GM18511 (cell line): ENCODE measurements around the gene DENND6A.
"Not testable (repeated sequence)": the region's sequence is repeated elsewhere in the genome, so short reads cannot be mapped to it uniquely, and the experiment has no call there.

Experiments
- ATAC-seq: cut with Tn5 transposase; IDR thresholded peaks from one replicate; pipeline ENCODE4 v1.9.1; 2021; ENCODE audit warnings: mild to moderate bottlenecking, moderate library complexity; ENCODE audit not compliant: unreplicated experiment

The DENND6A gene

DNA sequence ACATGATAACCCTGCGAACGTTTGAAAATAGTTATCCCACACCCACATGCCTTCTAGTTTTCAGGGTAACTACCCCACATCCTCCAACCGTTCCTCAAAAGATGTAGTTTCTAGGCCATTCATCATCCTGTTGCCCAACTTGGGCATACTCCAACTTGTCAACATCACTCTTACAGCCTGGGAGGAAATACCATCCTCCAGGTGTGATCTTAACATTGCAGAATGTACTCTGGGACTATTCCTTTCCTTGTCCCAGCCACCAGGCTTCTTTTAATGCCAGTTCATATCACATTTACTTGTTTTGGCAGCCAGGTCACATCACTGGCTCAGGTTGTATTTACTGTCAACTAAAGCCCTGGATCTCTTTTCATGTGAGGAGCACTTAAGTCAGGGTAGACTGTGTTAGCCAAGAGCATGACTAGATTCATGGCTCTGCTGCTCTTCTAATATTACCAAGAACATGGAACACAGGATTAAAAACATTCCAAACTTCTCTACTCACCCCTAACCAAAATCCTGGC lies 4.0 kb upstream of the DENND6A start:
- ATAC-seq, result no peak

DNA sequence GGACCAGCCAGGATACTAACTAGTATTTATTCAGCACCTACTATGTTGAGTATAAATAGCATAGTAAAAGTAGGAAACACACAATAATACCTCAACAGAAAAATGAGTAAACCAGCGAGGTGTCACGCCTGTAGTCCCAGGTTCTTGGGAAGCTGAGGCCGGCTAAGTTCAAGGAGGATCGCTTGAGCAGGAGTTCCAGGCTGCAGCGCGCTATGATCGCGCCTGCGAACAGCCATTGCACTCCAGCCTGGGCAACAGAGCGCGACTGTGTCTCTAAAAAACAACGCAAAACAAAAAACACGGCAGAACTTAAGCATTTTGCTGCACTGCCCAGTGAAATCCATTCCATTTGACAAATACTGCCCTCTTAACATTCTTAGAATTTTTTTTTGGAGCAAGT lies 1.3 kb upstream of the DENND6A start:
- ATAC-seq, result no peak

DNA sequence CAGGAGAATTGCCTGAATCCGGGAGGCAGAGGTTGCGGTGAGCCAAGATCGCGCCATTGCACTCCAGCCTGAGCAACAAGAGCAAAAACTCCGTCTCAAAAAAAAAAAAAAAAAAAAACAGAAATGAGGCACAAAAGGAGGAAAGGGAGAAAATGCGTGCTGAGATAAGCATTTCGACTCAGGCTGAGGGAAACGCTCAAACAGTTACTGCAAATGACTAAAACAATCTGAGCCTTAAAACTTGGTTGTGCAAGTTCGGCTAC lies 813 bp downstream of the DENND6A start:
- ATAC-seq, result not testable (repeated sequence)

DNA sequence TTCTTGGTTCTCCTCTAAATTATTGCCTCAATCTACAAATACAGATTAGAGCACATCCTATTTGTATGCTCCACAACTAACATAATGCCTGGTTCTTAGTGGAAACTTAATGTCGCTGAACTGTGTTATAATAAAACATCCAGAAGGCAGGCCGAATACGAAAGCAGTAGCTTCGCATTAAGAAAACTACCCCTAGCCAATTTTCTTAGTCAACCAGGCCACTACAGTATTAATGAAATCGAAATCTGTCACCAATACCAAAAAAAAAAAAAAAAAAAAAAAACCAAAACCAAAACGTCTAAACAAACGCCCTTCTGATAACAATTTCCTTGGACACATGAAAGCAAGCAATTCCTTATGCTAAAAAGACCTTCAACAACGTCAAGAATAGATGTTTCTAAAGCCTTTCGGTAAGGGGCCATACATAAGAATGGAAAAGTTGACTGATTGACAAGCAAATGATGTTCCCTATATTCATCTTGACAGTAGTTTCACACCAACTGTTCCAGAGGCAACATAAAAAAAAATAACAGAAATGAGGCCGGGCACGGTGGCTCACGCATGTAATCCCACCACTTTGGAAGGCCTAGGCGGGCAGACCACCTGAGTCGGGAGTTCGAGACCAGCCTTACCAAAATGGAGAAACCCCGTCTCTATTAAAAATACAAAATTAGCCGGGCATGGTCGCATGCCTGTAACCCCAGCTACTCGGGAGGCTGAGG lies 1.3 kb downstream of the DENND6A start:
- ATAC-seq, result no peak

DNA sequence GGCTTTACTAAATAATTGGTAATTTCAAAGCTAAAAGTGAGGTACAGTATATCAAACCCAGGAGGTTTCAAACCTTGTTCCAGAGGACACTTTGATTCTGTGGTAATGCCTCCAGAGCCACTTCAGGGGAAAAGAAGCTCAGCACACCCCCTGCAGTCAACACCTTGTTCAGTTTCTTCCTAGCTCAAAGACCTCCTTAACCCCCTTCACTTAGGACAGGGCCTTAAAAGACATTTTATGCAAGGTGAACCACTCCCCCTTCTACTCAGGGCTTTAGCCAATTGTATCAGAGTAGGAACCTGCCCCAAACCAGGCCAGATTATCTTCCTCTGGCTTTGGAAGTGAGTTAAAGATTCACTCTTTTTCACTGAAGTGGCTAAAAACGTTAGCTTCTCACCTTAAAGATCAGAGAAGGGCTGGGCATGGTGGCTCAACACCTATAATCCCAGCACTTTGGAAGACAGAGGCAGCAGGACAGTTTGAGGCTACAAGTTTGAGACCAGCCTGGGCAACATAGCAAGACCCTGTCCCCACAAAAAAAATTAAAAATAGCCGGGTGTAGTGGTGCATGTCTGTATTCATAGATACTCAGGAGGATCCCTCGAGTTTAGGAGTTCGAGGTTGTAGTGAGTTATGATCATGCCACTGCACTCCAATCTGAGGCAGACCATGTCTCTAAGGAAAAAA lies 3.4 kb downstream of the DENND6A start:
- no peak for ATAC-seq

DNA sequence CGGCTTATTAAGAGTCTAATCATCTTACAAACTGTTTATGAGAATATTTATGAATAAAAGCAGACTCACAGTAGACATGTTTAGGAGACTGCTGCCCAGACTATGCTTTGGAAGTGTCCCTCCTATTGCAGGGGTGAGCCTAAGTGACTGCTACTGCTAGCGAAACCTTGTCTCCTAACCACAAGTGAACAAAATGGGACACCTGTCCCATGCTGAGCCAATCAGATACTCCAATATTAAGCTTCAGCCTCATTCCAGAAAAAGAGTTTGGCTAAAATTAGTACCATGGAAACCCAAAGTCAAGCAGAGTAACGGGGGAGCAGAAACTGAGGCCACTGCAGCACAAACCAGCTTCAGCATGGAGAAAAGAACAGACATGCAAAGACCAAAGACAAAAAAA lies 4.6 kb downstream of the DENND6A start:
- ATAC-seq, result no peak

DNA sequence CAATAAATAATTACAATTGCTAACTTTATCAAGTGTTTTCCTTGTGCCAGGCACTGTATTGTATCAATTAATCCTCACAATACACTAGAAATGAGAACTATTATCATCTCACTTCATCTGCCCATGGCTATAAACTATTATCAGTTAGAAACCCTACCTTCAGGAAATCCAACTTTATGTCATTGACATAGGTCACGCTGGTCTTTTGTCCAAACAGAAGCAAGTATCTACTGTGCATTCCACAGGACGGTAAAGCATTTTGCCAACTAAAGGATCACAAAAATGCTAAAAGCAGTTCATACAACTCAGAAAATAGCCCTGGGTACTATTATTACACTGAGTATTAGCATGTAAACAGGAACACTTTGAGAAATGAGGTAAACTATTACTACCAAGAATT lies 9.6 kb downstream of the DENND6A start:
- no peak for ATAC-seq

DNA sequence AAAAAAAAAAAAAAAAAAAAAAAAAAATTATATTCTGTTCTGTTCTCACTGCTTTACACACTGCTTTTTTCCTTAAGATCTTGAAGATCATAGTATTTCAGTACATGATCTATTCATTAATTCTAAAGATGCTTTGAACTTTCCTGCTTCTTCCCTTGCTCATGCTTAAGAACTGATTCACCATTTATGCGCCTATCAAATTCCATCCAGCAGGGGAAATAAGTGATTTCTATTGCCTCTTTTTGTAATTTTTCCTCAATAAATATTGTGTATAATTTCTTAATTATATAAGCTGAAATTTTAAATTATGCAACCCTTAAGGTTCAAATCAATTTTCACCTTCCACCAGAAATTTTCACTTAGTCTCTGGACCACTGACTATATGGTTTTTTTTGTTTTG lies 10.6 kb downstream of the DENND6A start:
- no peak for ATAC-seq

DNA sequence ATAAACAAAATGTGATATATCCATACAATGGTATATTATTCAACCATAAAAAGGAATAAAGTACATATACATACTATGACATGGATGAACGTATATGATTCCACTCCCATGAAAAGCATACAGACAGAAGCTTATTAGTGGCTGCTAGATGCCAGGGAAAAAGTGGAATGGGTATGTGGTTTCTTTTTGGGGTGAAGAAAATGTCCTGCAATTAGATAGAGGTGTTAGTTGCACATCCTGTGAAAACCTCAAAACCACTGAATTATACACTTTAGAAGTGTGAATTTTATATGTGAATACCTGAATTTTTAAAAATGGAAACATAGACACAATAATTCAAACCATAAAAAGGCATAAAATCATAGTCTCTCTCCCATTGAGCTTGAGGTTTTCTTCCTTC lies 11.2 kb downstream of the DENND6A start:
- no peak for ATAC-seq

DNA sequence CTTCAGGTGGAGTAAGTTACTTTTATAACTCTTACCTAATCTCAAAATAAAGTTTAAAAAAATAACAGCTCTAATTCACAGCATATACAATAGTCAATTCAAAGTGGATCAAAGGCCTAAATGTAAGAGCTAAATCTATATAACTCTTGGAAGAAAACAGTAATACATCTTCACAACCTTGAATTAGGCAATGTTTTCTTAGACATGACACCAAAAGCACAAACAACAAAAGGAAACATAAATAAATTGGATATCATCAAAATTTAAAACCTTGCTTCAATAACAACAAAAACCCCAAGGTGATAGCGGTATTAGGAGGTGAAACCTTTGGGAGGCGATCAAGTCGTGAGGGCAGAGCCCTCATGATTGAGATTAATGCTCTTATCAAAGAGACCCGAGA lies 12.8 kb downstream of the DENND6A start:
- no peak for ATAC-seq

DNA sequence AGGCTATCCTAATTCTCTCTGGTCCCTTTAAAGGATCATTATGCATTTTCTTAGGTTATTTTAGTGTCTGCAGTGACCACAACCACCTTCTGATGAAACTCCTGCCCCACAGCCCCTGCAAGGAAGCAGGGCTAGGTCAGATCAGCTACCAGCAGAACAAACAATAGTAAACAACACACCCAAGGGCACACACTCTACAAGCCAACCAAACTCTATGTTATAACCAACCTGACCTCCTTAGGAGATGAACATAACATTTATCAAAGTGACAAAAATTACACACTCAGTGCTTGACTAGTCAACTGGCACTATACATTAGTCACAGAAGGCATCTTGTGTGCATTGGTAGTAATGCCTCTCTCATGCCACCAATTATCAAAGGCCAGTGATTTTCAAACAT lies 17.3 kb downstream of the DENND6A start:
- no peak for ATAC-seq

DNA sequence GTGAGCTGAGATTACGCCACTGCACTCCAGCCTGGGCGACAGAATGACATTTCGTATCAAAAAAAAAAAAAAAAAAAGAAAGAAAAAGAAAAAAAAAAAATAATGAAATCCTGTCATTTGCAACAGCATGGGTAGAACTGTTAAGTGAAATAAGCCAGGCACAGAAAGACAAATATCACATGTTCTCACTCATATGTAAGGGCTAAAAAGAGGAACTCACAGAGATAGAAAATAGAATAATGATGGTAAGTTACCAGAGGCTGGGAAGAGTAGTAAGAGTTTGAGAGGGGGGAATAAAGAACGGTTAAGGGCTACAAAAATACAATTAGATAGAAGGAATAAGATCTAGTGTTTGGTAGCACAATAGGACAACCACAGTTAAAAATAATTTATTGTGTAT lies 19.7 kb downstream of the DENND6A start:
- no peak for ATAC-seq

DNA sequence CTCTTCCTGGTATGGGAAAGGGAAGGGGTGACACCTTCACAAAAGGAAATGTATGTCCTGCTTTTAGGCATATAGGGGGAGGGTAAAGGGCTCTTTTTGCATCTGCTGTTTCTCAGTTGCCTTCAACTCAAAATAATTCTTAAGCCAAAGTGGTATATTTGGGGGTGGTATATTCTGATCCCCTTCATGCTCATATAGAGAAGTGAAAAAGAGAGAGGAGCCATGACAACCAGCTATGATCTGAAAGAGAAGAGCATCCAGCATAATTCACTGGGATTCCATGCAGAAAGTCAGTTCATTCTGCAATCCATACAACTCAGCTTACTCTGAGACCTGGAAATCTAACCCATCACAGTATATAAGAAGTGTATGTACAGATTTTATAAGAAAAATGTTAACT lies 22.3 kb downstream of the DENND6A start:
- ATAC-seq, result no peak

DNA sequence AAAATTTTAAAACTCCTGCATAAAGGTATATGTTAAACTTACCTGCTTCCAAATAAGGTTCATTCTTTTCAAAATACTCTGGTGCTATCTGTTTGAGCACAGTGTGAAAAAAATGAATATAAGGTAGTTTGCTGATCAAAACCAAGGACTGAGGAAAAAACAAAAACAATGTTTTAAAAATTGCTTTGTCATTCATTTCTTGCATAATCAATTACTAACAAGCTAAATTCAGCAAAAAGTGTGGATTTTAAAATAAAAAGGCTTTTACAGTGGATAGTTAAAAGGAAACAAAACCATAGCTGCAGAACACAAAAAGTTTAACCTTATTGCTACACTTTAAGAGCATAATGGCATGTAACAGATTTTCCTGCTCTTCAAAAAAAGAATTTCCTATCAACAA lies 31.5 kb downstream of the DENND6A start:
- no peak for ATAC-seq

DNA sequence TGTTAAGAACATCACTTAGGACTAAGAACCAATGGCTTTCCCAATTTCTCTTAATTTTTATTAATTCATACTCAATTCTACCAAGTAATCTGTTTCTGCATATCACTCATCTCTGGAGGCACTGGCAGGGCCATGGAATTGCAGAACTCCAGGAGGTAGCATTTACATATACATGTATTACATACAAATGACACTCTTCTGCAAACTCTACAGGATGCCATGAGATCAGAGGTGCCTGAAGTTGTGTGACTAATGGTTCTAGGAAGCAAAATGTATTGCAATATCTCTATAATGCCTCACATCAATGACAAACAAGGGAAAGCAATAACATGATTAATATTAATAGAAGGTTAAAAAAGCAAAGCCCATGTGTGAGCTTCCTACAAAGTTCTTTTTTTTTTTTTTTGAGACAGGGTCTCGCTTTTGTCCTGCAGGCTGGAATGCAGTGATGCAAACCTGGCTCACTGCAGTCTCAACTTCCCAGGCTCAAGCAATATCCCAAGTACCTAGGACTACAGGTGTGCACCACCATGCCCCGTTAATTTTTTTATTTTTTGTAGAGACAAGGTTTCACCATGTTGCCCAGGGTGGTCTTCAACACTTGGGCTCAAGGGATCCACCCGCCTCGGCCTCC lies 33.0 kb downstream of the DENND6A start:
- no peak for ATAC-seq

DNA sequence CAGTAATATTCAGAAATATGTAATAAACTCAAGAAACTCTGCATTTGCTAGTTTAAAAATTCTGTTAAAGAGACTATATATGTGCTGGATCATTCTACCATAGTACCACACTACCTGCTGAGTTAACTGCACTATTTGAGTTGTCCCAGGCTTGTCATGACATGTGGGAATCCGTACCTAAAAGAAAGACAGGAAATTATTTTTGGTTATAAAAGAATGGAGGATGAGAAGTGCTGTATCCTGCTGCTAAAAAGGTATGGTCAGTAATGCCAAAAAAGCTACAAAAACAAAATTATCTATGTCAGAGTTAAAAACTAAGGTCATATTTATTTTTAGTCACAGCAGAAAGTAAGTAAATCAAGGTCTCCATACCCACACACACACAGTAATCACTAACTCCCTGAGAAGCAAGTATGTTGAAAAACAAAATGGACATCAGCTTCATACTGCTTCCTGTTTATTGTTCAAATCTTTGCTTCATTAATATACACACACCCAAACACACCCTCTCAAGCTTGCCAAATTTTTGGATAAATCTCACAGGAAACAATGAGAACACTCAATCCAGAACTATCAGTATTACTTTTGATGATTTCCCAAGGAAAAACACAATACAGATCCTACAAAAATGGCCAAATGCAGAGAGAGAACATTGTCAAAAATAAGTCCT lies 33.7 kb downstream of the DENND6A start:
- ATAC-seq, result no peak

DNA sequence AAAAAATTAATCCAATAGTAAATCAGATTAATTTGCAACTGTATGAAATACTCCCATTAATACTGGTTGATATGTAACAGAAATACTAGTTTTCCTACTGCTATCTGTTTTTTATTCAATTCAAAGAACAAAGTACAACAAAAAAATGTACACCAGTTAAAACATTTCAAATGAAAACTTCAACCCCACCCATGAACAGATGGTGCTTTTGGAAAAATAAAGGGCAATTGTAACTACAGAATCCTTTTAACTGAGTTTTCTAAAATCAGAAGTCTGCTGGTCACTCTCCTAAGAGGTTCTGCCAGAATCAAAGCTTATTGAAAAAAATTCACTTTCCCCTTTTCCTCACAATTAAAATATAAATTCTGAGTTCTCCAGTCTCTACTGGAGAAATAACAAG lies 34.3 kb downstream of the DENND6A start:
- ATAC-seq, result no peak

DNA sequence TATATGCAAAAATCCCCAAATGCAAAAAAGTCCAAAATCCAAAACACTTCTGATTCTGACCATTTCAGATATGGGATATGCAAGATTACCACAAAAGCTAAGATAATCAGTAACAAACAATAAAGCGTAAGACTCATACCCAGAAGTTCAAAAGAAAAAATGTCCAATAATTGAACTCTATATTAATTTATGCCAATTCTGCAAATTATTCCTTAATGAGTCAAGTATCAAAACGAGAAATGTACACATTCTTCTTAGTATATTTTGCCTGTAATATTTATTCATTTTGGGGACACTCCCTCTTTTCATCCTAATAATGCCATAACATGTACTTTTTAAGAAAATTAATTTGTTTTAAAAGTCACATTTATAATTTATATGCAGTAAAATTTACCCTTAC lies 37.1 kb downstream of the DENND6A start:
- no peak for ATAC-seq

DNA sequence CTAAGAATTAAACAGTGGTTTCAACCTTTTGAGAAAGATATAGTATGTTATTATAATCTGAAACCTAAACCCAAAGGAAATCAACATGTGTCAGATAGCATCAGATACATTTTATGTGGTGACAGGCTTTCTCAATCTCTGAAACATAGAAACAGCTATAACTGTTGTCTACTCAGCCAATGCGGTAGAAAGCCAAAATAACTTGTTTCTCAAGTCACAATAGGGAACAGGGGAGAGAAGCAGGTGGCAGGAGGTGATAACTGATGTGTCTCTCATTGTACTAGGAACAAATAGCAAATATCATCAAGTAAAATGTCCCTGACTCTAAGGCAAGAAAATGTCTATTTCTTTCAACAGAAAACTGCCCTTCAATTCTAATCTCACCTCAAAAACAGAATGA lies 38.6 kb downstream of the DENND6A start:
- ATAC-seq, result no peak

DNA sequence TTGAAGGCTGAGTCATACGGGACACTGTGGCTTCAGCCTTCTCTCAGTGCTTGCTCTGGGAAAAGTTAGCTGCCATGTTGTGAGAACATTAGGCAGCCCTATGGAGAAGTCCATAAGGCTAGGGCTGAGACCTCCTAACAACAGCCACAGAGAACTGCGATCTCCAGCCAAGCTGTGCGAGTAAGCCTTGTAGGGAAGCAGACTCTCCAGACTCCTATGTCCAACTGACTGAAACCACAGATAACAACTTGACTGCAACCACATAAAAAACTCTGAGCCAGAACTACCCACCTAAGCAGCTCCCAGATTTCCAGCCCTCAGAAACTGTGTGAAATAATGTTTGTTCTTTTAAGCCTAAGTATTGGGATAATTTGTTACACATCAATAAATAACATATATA lies 40.7 kb downstream of the DENND6A start:
- no peak for ATAC-seq

DNA sequence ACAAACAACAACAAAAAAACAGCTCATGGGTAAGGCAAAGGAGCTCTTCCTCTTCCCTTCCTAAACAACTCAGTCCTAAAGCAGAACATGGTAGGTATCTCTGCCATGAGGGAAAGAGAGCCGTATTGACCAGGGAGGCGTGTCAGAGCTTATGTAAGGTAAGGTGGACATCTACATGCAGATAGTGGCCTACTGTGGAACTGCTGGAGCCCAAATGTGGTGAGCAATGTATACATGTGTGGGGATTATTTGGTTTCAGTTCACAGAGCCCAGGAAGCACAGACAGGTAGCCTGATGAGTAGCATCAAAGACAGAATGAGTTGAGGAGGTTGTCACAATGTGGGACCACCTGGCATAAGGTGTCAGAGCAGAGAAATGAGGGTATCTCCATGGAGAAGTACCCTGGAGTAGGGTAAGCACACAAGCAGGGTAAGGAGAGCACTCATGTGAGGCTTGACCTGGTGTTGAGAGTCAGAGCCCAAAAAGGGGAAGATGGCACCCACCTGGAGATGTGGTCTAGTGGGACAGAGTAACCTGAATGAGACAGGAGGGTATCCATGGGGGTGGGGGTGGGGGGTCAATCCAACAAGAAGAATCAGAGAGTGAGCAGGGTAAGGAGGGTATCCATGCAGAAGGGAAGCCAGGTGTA lies 45.5 kb downstream of the DENND6A start:
- ATAC-seq, result no peak
